Calu3 (cell line): Measurements from ENCODE around the gene PNLDC1. TPM values are rescaled to one million over a fixed set of nuclear protein-coding genes. Genes with fewer than 3 reads are reported as not detected.

Experiments used
- BruUV-seq: library from RNA; stranded (reverse); fragments of 400-500 nt; replicated peaks from 2 replicates; lab custom pipeline; 2021; lab: Mats Ljungman, UMichigan
- CTCF ChIA-PET: fragments of 300-600 bp; sonication (Branson Sonifier 250); formaldehyde crosslinking; loops from one replicate; lab custom pipeline; 2022; ENCODE audit warnings: antibody characterized with exemption; lab: Charles Lee
- DNase-seq: peaks from one replicate; pipeline ENCODE4 v3.0.0; 2022
- H3K27ac Mint-ChIP-seq: one replicate; pipeline ENCODE4 v1.8.0; 2022; ENCODE audit warnings: mixed read lengths; ENCODE audit not compliant: unreplicated experiment
- H3K27me3 Mint-ChIP-seq: one replicate; pipeline ENCODE4 v1.8.0; 2022; ENCODE audit warnings: mixed read lengths; ENCODE audit not compliant: unreplicated experiment
- H3K36me3 Mint-ChIP-seq: one replicate; pipeline ENCODE4 v1.8.0; 2022; ENCODE audit warnings: mild to moderate bottlenecking, moderate library complexity, mixed read lengths; ENCODE audit not compliant: insufficient read depth, unreplicated experiment
- H3K4me1 Mint-ChIP-seq: one replicate; pipeline ENCODE4 v1.8.0; 2022; ENCODE audit warnings: mild to moderate bottlenecking, low read depth, mixed read lengths; ENCODE audit not compliant: unreplicated experiment
- H3K4me3 Mint-ChIP-seq: one replicate; pipeline ENCODE4 v1.8.0; 2022; ENCODE audit warnings: mild to moderate bottlenecking, low read depth, moderate library complexity, mixed read lengths; ENCODE audit not compliant: unreplicated experiment
- H3K9me3 Mint-ChIP-seq: one replicate; pipeline ENCODE4 v1.8.0; 2022; ENCODE audit warnings: low read depth, mixed read lengths; ENCODE audit not compliant: unreplicated experiment
- intact Hi-C: fragments of 100-400 bp; cut with micrococcal nuclease; formaldehyde crosslinking; loops from one replicate; pipeline ENCODE4 v1.10.0; 2022; ENCODE audit not compliant: unreplicated experiment
- total RNA-seq: library from RNA; stranded (reverse); gene quantifications from 2 replicates; pipeline ENCODE4 v1.2.3, GENCODE V29; 2022
- TF ChIP-seq, protein P1 (sequence below): fragments of 200-600 bp; IDR thresholded peaks from one replicate; pipeline ENCODE4 v1.8.0; 2022; ENCODE audit warnings: antibody characterized with exemption; ENCODE audit not compliant: unreplicated experiment

The PNLDC1 gene
- total RNA-seq, 1 experiment from 2014 or later = 0.52 TPM

DNA sequence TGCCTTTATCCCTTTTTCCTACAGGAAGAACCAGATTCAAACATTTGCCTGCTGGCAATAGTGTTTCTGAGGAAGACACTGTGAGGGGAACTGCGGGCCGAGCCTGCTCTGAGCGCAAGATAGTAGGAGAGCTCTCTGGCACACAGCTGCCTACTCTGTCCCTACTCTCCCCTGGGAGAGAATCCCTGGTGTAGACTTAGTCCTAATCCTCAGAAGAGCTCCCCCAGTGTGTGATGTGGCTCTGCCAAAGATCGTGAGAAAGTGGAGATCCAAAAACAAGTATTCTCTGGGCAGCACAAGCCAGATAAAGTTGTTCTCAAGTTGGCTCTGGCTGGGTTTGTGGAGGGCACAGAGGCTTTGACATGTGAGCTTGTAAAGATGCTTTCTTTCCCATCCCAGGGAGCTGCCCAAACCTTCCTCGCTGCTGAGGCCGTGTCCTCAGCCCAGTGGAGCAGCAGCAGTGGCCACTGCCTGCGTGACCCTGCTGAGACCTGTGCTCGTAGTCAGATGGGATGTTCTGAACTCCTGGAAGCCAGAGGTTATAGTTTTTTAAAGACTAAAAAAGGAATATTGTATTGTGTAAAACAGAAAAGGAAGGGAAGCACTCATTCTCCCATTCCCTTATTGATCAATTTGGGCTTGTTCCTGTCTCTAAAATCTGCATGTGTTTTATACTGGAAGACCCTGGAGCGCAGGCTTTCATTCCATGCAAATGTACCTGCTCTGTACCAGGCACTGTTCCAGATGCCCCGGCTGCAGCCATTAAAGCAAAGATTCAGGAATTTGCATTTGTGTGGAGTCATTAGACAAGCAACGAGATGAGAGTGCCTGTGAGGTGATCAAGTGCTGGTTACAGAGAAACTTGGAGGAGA lies 30.7 kb downstream of the PNLDC1 start:
- TF ChIP-seq, protein P1, sequence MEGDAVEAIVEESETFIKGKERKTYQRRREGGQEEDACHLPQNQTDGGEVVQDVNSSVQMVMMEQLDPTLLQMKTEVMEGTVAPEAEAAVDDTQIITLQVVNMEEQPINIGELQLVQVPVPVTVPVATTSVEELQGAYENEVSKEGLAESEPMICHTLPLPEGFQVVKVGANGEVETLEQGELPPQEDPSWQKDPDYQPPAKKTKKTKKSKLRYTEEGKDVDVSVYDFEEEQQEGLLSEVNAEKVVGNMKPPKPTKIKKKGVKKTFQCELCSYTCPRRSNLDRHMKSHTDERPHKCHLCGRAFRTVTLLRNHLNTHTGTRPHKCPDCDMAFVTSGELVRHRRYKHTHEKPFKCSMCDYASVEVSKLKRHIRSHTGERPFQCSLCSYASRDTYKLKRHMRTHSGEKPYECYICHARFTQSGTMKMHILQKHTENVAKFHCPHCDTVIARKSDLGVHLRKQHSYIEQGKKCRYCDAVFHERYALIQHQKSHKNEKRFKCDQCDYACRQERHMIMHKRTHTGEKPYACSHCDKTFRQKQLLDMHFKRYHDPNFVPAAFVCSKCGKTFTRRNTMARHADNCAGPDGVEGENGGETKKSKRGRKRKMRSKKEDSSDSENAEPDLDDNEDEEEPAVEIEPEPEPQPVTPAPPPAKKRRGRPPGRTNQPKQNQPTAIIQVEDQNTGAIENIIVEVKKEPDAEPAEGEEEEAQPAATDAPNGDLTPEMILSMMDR = no peak
- CTCF ChIA-PET = no interaction called here
- H3K4me1 Mint-ChIP-seq = no peaks in the 10 kb centered on the region
- no peaks in the 10 kb centered on the region for H3K9me3 Mint-ChIP-seq
- no peak overlapping the region for H3K4me3 Mint-ChIP-seq
- intact Hi-C loops = no loop called here
- peaks cover 30% of the 10 kb centered on the region for H3K27me3 Mint-ChIP-seq
- no peaks in the 10 kb centered on the region for H3K36me3 Mint-ChIP-seq
- BruUV-seq = no TSS peak
- no peak for DNase-seq
- H3K27ac Mint-ChIP-seq = no peak overlapping the region

DNA sequence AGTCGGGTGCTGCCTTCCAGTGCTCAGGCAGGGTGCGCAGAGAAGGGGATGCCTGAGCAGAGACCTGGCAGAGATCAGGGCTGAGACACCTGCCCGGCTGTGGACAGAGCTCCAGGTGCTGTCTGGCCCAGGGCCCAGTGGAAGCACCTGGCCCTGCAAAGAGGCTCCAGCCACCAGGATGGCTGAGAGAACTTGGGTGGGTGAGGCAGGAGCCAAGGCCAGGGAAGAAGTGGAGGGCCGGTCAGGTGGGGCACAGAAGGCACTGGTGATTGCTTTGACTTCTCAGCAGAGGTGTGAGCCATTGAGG lies 31.2 kb downstream of the PNLDC1 start:
- CTCF ChIA-PET = no interaction called here
- DNase-seq = no peak
- TF ChIP-seq, protein P1 = no peak
- H3K36me3 Mint-ChIP-seq = no peaks in the 10 kb centered on the region
- no peak overlapping the region for H3K27ac Mint-ChIP-seq
- H3K9me3 Mint-ChIP-seq = no peaks in the 10 kb centered on the region
- intact Hi-C loops = no loop called here
- H3K4me1 Mint-ChIP-seq = no peaks in the 10 kb centered on the region
- BruUV-seq = no TSS peak
- H3K27me3 Mint-ChIP-seq = peaks cover 30% of the 10 kb centered on the region
- no peak overlapping the region for H3K4me3 Mint-ChIP-seq

DNA sequence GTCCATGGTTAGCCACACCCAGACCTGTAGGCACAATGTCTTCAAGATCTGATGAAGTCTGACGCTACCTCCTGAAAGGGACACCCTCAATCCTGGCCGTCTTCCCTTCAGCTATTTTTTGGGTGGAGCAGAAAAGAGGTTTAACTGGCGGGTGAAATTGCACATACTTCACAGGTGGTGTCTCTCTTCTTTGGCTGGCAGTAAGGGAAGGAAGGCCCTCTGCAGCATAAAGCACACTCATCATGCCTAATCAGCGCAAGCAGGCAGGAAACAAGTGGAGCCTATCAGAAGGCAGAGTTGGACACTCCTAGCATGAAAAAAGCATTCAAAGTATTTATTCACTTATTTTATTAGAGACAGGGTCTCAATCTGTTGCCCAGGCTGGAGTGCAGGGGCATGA lies 32.9 kb downstream of the PNLDC1 start:
- Mint-ChIP-seq H3K36me3 (no peaks in the 10 kb centered on the region), H3K27ac (no peak overlapping the region), H3K4me3 (no peak overlapping the region), H3K27me3 (peaks cover 45% of the 10 kb centered on the region), H3K9me3 (no peaks in the 10 kb centered on the region), H3K4me1 (no peaks in the 10 kb centered on the region)
- TF ChIP-seq, protein P1 = no peak
- CTCF ChIA-PET = interaction anchor here (1.8 kb wide), 1 partner anchor 11 kb away, joined by 4 read pairs; no protein-coding TSS in a partner anchor
- no peak for DNase-seq
- BruUV-seq = no TSS peak
- intact Hi-C loops = no loop called here

DNA sequence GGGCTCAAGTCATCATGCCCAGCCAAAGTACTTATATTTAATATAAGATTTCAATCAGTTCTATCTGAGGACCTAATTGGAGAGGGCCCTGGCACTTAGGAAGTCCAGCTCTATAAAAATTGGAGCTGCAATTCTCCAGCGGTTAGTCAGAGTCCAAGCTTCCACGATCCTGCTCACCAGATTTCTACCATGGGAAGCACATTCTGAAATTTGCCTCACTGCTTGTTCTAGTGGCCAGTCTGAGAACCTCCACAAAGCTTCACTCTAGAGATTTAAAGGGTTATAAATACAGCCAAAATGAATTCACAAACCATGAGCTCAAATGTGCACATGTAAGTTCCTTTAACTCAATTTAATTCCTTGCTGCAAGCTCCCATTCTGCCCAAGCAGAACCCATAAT lies 33.5 kb downstream of the PNLDC1 start:
- no peaks in the 10 kb centered on the region for H3K9me3 Mint-ChIP-seq
- H3K36me3 Mint-ChIP-seq = no peaks in the 10 kb centered on the region
- CTCF ChIA-PET = interaction anchor here (0.6 to 1.8 kb wide), 2 partner anchors 10 to 41 kb away, joined by 3 to 4 read pairs; no protein-coding TSS in a partner anchor
- H3K27me3 Mint-ChIP-seq = peaks cover 45% of the 10 kb centered on the region
- DNase-seq = no peak
- H3K4me1 Mint-ChIP-seq = no peaks in the 10 kb centered on the region
- TF ChIP-seq, protein P1 = no peak
- H3K4me3 Mint-ChIP-seq = no peak overlapping the region
- no TSS peak for BruUV-seq
- H3K27ac Mint-ChIP-seq = no peak overlapping the region
- intact Hi-C loops = no loop called here
